Measurements from ENCODE around the gene SCLT1.

The SCLT1 gene

DNA sequence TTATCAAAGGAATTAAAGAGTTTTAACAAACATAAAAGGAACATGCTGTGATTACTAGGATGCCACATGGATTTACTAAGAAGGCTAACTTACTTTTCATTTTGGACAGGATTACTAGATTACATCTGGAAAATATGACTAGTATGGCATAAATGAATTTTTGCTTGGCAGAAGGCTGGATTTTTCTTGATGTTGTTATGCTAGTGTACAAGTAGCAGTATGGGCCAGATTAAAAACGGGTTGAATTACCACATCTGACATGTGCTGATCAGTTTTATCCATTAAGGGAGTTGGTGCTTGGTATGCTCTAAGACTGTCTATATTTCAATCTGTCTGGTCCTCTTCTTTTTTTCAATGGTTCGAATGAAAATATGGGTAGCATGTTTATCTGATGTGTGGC lies 213.4 kb downstream of the SCLT1 start:
- TF ChIP-seq, protein P1, sequence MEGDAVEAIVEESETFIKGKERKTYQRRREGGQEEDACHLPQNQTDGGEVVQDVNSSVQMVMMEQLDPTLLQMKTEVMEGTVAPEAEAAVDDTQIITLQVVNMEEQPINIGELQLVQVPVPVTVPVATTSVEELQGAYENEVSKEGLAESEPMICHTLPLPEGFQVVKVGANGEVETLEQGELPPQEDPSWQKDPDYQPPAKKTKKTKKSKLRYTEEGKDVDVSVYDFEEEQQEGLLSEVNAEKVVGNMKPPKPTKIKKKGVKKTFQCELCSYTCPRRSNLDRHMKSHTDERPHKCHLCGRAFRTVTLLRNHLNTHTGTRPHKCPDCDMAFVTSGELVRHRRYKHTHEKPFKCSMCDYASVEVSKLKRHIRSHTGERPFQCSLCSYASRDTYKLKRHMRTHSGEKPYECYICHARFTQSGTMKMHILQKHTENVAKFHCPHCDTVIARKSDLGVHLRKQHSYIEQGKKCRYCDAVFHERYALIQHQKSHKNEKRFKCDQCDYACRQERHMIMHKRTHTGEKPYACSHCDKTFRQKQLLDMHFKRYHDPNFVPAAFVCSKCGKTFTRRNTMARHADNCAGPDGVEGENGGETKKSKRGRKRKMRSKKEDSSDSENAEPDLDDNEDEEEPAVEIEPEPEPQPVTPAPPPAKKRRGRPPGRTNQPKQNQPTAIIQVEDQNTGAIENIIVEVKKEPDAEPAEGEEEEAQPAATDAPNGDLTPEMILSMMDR (IDR thresholded peaks at IDR 0.05; ENCODE audit: extremely low read depth, missing control alignments): no peak
- no peak for DNase-seq (ENCODE audit: low spot score)

GRCh38 chr4:128879283-128879682 lies 214.1 kb downstream of the SCLT1 start:
- TF ChIP-seq, protein P1 (IDR thresholded peaks at IDR 0.05; ENCODE audit: extremely low read depth, missing control alignments): no peak

DNA sequence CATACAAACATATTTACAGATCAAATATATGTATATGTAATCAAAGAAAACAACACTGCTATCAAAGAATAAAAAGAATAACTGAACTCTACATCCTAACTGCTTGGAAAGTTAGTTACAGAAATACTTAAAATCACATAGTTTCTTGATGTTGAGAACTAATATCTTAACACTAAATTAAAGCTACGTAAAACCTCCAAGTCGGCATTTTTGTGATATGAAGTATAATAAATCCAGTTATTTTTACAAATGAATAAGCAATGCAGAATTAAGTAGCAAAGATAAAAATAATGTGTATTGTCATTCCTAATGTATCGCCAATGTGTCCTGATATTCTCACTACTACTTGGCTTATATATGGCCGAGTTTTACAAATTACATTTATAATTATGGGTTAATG lies 215.4 kb downstream of the SCLT1 start:
- TF ChIP-seq, protein P1 (IDR thresholded peaks at IDR 0.05; ENCODE audit: extremely low read depth, missing control alignments): no peak
- DNase-seq (ENCODE audit: low spot score): no peak

More at GRCh38 chr4:128879283-128879682, 214.1 kb downstream of the SCLT1 start:
- DNase-seq (ENCODE audit: low spot score): no peak

DNA sequence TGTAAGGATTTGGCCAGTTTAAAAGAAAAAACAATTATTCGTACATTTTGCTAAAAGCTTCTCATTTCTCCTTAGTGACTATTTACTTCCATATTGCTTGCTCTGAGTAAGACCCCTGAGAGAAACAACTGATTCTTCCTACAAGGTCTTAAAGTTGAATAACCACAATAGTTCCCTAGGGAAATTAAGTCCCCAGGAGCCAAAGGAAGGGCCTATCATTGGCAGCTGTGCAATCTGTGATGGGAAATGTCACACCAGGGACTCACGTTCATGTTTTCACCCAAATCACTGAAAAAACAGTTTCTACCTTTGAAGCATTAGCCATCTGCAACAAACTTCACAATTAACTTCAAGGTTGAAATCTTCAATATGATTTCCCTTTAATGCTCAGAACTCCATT lies 217.1 kb downstream of the SCLT1 start:
- no peak for DNase-seq (ENCODE audit: low spot score)
- TF ChIP-seq, protein P1 (IDR thresholded peaks at IDR 0.05; ENCODE audit: extremely low read depth, missing control alignments): no peak

GRCh38 chr4:128871948-128872347 lies 221.4 kb downstream of the SCLT1 start:
- DNase-seq (ENCODE audit: low spot score): no peak
- TF ChIP-seq, protein P1 (IDR thresholded peaks at IDR 0.05; ENCODE audit: extremely low read depth, missing control alignments): no peak

DNA sequence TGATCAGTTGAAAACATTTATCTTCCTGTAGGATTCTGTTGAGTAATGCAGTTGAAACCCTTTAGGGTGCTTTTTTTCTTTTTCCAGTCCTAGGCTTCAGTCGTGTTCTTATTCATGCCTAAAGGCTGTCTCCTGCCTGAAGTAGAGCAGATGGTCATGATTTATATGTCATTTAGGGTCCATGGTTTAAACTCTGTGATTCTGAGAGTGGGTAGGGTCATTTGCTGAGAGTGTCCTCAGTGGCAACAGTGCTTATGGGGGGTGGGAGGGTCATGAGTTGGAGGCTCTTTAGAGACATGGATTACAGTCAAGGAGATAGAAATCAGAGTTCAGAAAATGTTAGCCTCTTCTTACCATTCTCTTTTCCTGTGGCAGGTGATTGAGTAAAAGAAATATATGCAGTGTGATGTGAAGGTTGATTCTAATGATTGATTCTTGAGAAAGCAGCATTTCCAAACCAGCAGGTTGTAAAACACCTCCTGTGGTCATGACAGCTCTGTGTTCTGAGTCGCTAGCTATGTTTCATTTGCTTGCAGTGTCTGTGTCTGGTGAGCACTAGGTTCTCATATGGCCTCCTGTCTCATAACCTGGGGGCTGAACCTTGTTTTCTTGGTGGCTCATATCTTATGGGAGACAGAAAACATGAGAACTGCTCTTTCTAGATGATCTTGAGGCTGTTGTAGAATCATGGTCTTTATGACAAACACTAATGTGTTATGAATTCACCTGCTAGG lies 223.4 kb downstream of the SCLT1 start:
- DNase-seq (ENCODE audit: low spot score): no peak
- TF ChIP-seq, protein P1 (IDR thresholded peaks at IDR 0.05; ENCODE audit: extremely low read depth, missing control alignments): no peak

GRCh38 chr4:128868758-128869157 lies 224.6 kb downstream of the SCLT1 start:
- TF ChIP-seq, protein P1 (IDR thresholded peaks at IDR 0.05; ENCODE audit: extremely low read depth, missing control alignments): no peak

More at GRCh38 chr4:128868758-128869157, 224.6 kb downstream of the SCLT1 start:
- DNase-seq (ENCODE audit: low spot score): no peak

Measured in GM20000 (cell line).